ENCODE measurements around the gene ZDHHC18.

The ZDHHC18 gene

DNA sequence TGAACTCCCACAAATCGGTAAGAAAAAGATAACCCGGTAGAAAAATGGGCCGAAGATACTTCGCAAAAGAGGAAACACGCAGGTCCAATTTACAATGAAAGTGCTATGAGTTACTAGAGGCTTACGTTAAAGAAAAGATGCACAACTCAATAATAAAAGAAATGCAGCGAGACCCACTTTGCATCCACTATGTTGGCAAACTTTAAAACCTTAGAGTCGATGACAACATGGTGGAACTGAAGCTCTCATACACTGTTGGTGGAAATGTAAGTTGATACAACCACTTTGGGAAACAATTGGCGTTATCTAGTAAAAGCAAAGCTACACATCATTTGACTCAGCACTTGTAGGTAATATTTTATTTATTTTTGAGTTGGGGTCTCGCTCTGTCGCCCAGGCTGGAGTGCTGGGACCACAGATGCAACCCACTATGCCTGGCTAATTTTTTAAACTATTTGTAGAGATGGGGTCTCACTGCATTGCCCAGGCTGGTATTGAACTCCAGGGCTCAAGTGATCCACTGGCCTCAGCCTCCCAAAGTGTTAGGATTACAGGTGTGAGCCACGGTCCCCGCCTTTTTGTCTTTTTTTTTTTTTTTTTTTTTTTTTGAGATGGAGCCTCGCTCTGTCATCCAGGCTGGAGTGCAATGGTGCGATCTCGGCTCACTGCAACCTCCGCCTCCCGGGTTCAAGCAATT, 74.5 kb downstream of the ZDHHC18 start:
- Histone ChIP-seq H3K27ac (peak overlapping the region; percentile 79), H3K9ac (ENCODE audit: insufficient read length) (peak overlapping the region; percentile 97), H3K4me3 (peak overlapping the region; percentile 83), H3K36me3 (ENCODE audit: insufficient read depth, low read length) (peaks cover 8% of the 10 kb centered on the region; the same call in 1 of the 2 replicates), H3K9me3 (ENCODE audit: low read depth, low read length) (no peaks in the 10 kb centered on the region)
- DNase-seq (ENCODE audit: low read depth, low spot score) = no peak
- TF ChIP-seq EZH2 (IDR thresholded peaks at IDR 0.05) = no peak
- TF ChIP-seq FOXP2 (optimal IDR thresholded peaks at IDR 0.05; ENCODE audit: control extremely low read depth, extremely low read length, insufficient read depth) = no peak
